ENCODE measurements around the gene DOK3. TPM values are rescaled to one million over a fixed set of nuclear protein-coding genes. Genes with fewer than 3 reads are reported as not detected.

Gene DOK3
- polyA plus RNA-seq, 1 donor from 2014 or later: 5.5 TPM

- Histone ChIP-seq H3K79me2 (replicated peaks; ENCODE audit: insufficient read depth, low read length) (peaks cover 11% of the 10 kb centered on the region), H2AFZ (ENCODE audit: low read depth, low read length) (no peak overlapping the region), H3K27me3 (ENCODE audit: insufficient read depth, low read depth, low read length) (no peaks in the 10 kb centered on the region), H3F3A (ENCODE audit: insufficient read depth, low read length, poor library complexity, severe bottlenecking) (no peaks in the 10 kb centered on the region), H4K20me1 (ENCODE audit: insufficient read depth) (no peaks in the 10 kb centered on the region), H3K9ac (ENCODE audit: low read length) (no peak overlapping the region), H3K9me2 (ENCODE audit: insufficient read depth, low read length) (no peaks in the 10 kb centered on the region), H3K36me3 (ENCODE audit: insufficient read depth, low read length) (peaks cover 4% of the 10 kb centered on the region), H3K4me2 (ENCODE audit: low read length) (no peak overlapping the region), H3K4me3 (ENCODE audit: low read length) (no peak overlapping the region), H3K9me3 (ENCODE audit: low read length) (no peaks in the 10 kb centered on the region), H3K27ac (ENCODE audit: low read length) (no peak overlapping the region)
- TF ChIP-seq CTCF (IDR thresholded peaks at IDR 0.05; ENCODE audit: poor library complexity, severe bottlenecking) (no peak), RAD21 (conservative IDR thresholded peaks at IDR 0.05) (no peak), EP300 (conservative IDR thresholded peaks at IDR 0.05; ENCODE audit: poor library complexity, severe bottlenecking) (no peak), REST (IDR thresholded peaks at IDR 0.05; ENCODE audit: borderline replicate concordance) (no peak), MXI1 (conservative IDR thresholded peaks at IDR 0.05; ENCODE audit: poor library complexity, severe bottlenecking) (no peak), POLR2AphosphoS5 (IDR thresholded peaks at IDR 0.05) (no peak), TAF1 (IDR thresholded peaks at IDR 0.05; ENCODE audit: low read depth) (no peak), SMC3 (conservative IDR thresholded peaks at IDR 0.05; ENCODE audit: poor library complexity) (no peak), EZH2 (IDR thresholded peaks at IDR 0.05; ENCODE audit: borderline replicate concordance, insufficient read depth, low read length, poor library complexity, severe bottlenecking) (no peak)
Measured at GRCh38 chr5:177511796-177512675, 2.4 kb upstream of the DOK3 start.

GRCh38 chr5:177511181-177511580, 1.6 kb upstream of the DOK3 start:
- no peak overlapping the region for H2AFZ ChIP-seq (ENCODE audit: low read depth, low read length)
- H3K27me3 ChIP-seq (ENCODE audit: insufficient read depth, low read depth, low read length): no peaks in the 10 kb centered on the region
- H3K9ac ChIP-seq (ENCODE audit: low read length): no peak overlapping the region
- no peaks in the 10 kb centered on the region for H3K9me3 ChIP-seq (ENCODE audit: low read length)
- peaks cover 11% of the 10 kb centered on the region for H3K79me2 ChIP-seq (replicated peaks; ENCODE audit: insufficient read depth, low read length)
- H3K36me3 ChIP-seq (ENCODE audit: insufficient read depth, low read length): peaks cover 4% of the 10 kb centered on the region
- TF ChIP-seq REST (IDR thresholded peaks at IDR 0.05; ENCODE audit: borderline replicate concordance) (no peak), CTCF (IDR thresholded peaks at IDR 0.05; ENCODE audit: poor library complexity, severe bottlenecking) (no peak), MXI1 (conservative IDR thresholded peaks at IDR 0.05; ENCODE audit: poor library complexity, severe bottlenecking) (no peak), RAD21 (conservative IDR thresholded peaks at IDR 0.05) (no peak), EZH2 (IDR thresholded peaks at IDR 0.05; ENCODE audit: borderline replicate concordance, insufficient read depth, low read length, poor library complexity, severe bottlenecking) (no peak), SMC3 (conservative IDR thresholded peaks at IDR 0.05; ENCODE audit: poor library complexity) (no peak), TAF1 (IDR thresholded peaks at IDR 0.05; ENCODE audit: low read depth) (no peak), EP300 (conservative IDR thresholded peaks at IDR 0.05; ENCODE audit: poor library complexity, severe bottlenecking) (no peak), POLR2AphosphoS5 (IDR thresholded peaks at IDR 0.05) (no peak)
- no peaks in the 10 kb centered on the region for H4K20me1 ChIP-seq (ENCODE audit: insufficient read depth)
- H3K4me2 ChIP-seq (ENCODE audit: low read length): no peak overlapping the region
- no peak overlapping the region for H3K27ac ChIP-seq (ENCODE audit: low read length)
- H3K4me3 ChIP-seq (ENCODE audit: low read length): no peak overlapping the region
- no peaks in the 10 kb centered on the region for H3F3A ChIP-seq (ENCODE audit: insufficient read depth, low read length, poor library complexity, severe bottlenecking)
- H3K9me2 ChIP-seq (ENCODE audit: insufficient read depth, low read length): no peaks in the 10 kb centered on the region

Data from neural cell (in vitro differentiated cells).